Tibial nerve (tissue), 4 donors: ENCODE results near the gene SLC66A3.

Experiments used
- EP300 ChIP-seq, 2 donors: sonication (generic); formaldehyde crosslinking; IDR thresholded peaks; one replicate each; pipeline ENCODE4 v1.6.1; 2017; ENCODE audit warnings: antibody characterized with exemption in 2 of 2, mild to moderate bottlenecking in 1 of 2
- POLR2A ChIP-seq, 2 donors: fragments of 450-650 bp; IDR thresholded peaks; one replicate each; pipeline ENCODE4 v1.6.1; 2017; ENCODE audit warnings: antibody characterized with exemption in 2 of 2, mild to moderate bottlenecking in 2 of 2, moderate library complexity in 2 of 2
- TF ChIP-seq, protein P1 (sequence below), 5 experiments: fragments of 200-600 bp in 3 of 5; fragments of 450-650 bp in 2 of 5; sonication (generic) in 3 of 5; IDR thresholded peaks; one replicate each; pipeline ENCODE4 v1.5.1; 2016 to 2019; ENCODE audit warnings: antibody characterized with exemption in 5 of 5, mild to moderate bottlenecking in 3 of 5, moderate library complexity in 2 of 5

DNA sequence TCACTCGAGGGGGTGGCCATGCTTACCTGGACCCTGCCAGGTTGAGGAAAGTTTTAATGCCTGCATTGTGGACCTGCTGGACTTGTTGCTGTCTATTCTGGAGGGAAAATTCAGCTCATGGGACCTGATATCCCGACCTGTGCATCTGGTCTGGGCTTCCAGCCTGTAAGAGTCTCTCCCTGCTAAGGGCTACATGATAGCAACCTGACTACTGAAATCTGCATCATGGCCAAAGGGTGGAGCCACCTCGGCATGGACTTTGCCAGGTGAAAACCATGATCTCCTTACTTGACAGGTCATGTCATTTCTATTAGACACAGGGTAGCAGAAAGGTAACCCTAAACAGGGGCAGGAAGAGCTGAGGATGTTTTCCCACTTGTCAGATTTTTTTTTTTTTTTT is 12.9 kb upstream of the SLC66A3 start:
- TF ChIP-seq, protein P1, sequence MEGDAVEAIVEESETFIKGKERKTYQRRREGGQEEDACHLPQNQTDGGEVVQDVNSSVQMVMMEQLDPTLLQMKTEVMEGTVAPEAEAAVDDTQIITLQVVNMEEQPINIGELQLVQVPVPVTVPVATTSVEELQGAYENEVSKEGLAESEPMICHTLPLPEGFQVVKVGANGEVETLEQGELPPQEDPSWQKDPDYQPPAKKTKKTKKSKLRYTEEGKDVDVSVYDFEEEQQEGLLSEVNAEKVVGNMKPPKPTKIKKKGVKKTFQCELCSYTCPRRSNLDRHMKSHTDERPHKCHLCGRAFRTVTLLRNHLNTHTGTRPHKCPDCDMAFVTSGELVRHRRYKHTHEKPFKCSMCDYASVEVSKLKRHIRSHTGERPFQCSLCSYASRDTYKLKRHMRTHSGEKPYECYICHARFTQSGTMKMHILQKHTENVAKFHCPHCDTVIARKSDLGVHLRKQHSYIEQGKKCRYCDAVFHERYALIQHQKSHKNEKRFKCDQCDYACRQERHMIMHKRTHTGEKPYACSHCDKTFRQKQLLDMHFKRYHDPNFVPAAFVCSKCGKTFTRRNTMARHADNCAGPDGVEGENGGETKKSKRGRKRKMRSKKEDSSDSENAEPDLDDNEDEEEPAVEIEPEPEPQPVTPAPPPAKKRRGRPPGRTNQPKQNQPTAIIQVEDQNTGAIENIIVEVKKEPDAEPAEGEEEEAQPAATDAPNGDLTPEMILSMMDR (IDR thresholded peaks at IDR 0.05), result no peak
- TF ChIP-seq EP300 (IDR thresholded peaks at IDR 0.05) (no peak), POLR2A (IDR thresholded peaks at IDR 0.05) (no peak)
